Hematopoietic multipotent progenitor cell treated with erythropoietin and hydrocortisone succinate and interleukin-3 and kit ligand, for 17 days (in vitro differentiated cells): ENCODE results near the gene CSRP3.

Source experiments
- DNase-seq: peaks from one replicate; pipeline ENCODE4 v3.0.0-alpha.2; 2015; ENCODE audit warnings: low spot score

The CSRP3 gene

GRCh38 chr11:19225123-19225522 is 23.3 kb upstream of the CSRP3 start:
- no peak for DNase-seq

DNA sequence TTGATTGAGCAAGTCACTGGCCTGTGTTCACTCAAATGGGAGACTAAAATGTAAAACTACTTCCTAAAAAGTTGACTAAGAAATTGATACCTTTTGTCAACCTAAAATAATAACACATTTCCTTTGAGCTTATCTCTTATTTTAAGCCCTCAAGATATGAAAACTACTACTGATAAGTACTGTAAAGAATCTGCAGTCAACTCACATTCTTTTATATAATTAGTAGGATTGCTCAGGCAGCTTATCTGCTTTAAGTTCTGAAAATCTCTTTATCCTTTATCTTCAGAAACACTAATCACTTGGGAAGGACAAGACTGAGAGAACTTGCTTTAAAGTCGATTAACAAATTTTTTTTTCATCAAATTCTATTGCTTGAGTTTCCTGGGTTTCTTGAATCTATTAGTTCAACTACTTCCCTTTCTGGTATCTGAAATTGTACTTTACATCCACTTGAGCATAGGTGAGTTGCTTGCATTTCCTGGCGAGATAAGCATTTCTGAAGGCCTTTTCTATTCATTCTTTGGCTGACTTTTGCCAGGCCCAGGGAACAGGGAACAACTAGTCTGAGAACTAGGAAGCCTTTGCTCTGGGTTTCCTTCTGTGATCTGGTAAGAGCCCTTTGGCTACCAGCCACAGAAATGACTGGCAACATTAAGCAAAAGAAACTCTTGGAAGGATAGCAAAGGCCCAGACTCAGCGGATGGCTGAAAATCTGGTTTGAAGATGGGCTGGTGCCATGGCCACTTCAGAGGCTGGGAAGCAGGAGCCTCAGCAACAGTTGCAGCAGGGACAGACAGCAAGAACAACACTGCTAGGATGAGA is 19.3 kb upstream of the CSRP3 start:
- no peak for DNase-seq

DNA sequence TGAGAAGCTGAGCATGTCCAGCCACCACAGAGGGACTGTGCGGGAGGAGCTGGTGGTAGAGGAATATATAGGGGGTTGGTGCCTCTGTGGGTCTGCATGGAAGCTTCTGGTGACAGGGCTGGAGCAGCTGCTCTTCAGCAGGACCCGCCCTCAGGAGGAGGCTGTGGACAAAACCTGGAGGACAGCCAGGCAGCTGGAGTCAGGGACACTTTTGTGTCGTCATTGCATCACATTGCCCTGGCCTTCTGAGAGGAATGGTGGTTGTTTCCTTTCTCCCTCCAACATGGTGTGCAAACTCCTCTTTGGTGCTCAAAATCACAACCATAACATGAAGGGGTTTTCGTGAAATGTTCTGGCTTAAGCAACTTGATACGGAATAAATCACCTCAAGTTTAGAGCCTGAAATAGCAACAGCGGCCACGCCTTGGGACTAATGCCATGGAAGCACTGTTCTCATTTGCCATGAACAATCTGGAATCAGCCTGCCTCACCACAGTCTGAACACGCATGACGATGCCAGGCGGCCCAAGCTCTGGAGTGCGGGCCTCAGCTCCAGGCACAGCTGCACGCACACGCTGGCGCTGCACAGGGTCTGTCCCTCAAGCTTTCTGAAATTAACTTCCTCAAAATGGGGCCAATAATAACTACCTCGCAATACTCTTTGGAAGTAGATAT is 17.1 kb upstream of the CSRP3 start:
- no peak for DNase-seq

DNA sequence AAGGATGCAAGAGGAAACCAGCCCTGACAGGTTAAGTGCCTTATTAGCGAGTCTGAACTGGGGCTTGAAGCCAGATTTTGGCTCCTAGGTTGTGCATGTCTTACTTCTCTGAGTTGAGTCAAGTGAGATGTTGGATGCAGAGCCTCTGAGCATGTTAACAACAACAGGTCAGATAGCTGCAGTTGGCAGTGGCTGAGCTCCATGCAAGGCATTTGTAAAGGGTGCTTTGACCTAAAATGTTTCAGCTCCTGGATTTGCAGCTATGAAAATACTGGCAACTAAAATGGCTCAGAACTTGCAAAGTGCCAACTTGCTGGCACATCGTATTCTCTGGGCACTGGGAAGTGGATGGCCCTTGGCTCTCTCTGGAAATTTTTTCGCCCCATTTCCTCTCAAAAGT is 16.4 kb upstream of the CSRP3 start:
- DNase-seq: no peak

GRCh38 chr11:19216709-19217374 is 15.1 kb upstream of the CSRP3 start:
- no peak for DNase-seq

DNA sequence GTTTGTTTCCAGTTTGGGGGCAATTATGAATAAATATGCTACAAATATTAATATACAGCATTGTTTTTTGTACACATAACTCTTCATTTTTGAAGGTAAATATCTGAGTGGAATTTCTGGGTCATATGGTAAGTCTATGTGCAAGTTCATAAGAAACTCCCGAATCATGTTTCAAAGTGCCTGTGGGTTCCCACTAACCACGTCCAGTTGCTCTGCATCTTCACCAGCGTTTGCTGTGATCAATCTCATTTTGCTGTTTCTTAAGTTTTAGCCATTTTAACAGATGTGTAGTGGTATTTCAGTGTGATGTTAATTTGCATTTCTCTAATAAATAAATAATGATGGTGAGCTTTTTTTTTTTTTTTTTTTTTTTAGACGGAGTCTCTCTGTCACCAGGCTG is 14.2 kb upstream of the CSRP3 start:
- no peak for DNase-seq

DNA sequence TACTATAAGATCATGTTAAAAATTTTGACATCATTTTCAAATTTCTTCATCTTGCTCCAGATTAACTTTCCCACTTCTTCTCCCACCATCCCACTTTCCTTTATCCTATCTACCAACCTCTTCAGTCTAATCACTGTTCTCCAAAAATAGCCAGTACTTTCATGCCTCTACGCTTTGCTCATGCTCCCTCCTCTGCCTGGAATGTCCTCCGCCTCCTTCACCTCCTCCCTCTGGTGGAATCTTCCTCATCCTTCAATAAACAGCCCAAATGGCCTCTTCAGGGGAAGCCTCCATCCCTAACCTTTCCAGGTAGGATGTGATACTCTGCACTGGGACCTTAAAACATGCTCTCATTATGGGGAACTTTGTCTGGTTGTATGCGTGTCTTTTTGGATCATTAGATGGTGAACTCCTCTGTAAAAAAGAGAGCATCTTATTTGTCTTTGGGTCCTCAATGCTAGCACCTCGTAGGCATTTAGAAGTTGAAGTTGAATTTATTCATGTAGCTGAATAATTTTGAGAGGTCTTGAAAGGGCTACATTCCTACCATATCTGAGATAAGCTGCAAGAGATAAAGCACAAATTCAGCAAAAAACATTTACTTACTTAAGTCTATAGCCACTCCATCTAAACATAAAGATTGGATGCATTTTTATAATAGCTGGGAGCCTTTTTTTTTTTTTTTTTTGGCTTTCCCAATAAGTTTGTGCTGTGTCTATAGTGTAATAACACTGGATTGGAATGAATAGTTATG is 8.0 kb upstream of the CSRP3 start:
- no peak for DNase-seq

DNA sequence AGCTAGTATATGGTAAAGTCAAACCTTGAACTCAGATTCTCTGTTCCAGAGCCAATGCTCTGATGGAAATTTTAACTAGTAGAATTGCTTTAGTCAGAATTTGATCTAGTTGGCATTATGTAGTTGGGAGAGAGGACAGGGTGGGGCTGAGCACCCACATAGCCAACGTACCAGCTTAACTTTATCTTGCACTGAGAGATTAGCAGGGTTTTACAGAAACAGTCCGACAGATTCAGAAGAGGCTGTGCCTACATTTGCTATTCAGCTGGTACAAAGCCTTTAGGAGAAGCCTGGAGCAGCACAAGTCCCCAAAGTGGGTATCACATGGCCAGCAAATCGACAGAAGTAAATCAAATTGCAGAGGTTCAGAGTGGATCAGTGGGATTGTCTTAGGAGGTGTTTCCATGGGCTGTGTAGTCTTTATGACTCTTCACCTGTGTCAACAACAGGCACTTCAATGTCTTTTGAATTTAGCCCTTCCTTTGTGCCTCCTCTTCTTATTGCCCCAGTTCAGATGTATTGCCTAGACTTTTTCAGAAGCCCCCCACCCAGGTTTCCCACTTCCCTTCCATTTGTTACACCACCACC is 7.3 kb upstream of the CSRP3 start:
- DNase-seq: no peak

GRCh38 chr11:19208181-19208580 is 6.4 kb upstream of the CSRP3 start:
- DNase-seq: no peak

- no peak for DNase-seq
These were observed 3.1 kb upstream of the CSRP3 start for GRCh38 chr11:19204836-19205235.

DNA sequence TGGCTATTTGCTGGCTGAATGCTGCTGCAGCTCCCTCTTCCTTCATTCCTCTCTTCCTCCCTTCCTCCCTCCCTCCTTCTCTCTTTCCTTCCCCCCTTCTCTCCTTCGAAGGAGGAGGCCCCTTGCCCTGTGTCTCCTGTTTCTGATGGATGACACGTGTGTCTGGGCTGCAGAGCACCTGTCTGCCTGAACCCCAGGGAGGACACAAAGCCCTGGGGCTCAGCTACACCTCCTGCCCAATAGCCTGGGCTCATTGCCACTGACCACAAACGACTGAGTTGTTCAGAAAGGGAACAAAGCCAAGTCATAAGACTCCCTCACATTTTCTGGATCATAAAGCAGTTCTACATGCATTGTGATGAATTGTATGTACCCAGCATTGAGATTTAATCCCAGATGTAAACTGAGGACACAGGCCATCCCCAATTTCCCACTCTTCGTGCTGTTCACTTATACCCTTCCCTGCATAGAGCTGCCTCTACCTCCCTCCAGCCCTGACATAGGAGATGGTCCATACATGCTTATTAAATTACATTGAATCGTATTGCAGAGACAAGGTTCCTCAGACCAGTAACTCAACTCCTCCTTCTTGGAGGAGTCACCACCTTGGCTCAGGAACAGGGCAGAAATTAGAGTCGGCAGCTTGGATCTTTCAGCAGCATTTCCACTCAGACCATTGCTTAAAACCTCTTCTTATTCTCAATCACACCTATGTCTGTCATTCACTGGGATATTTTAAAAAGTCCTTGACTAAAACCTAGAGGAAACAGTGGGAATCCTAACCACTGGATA is 1.2 kb downstream of the CSRP3 start:
- DNase-seq: no peak

DNA sequence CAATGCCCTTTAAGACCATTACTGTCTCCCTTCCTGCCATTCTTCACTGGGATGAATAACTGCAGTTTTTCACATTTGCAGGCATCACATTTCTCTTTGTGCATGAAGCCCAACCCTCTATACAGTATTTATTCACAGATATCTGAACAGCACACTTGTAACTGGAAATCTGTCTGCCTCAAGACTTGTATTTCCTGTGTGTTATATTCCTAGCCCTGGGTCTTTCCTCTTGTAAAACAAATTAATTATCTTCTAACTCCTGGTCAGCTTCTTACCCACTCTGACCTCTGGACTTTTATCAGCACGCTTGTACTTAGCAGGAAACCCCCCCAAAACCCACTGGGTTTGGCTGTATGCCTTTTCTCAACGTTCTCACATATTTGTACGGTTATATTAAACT is 2.0 kb downstream of the CSRP3 start:
- no peak for DNase-seq

DNA sequence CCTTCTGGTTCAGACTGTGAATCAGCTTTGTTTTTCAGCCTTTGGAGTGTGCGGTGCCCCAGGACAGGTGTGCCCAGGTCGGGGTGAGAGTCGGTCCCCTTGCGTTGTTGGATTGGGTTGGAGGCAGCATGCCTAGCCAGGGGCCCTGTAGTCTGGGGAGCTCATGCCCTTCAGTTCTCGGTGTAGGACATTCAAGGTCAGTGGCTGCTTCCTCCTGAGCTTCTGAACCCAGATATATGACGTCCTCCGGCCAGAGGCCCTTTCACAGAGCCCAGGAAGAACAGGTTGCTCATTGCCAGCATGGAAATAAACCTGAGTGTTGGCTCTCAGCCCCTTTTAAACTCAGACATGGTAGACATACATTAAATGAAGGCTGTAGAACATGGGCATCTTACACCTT is 2.7 kb downstream of the CSRP3 start:
- DNase-seq: no peak

DNA sequence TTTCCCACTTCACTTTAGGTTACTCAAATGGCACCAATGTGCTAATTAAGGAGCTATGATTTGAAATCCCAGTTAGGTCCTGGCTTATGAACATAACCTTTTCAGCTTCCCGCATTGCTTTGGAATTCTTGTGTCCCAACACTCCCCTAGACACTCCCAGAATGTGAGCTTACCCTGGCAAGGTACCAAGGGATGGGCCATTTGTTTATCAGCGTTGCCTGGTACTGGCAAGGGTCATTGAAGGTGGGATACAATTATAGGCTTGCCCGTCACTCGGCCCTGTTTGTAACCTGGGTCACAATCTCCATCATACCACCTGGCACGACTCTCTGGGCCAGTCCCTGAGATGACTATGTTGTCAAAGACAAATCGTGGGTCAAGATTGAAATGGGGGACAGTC is 5.4 kb downstream of the CSRP3 start:
- DNase-seq: no peak

- no peak for DNase-seq
These were observed 7.0 kb downstream of the CSRP3 start for GRCh38 chr11:19194620-19195308.

DNA sequence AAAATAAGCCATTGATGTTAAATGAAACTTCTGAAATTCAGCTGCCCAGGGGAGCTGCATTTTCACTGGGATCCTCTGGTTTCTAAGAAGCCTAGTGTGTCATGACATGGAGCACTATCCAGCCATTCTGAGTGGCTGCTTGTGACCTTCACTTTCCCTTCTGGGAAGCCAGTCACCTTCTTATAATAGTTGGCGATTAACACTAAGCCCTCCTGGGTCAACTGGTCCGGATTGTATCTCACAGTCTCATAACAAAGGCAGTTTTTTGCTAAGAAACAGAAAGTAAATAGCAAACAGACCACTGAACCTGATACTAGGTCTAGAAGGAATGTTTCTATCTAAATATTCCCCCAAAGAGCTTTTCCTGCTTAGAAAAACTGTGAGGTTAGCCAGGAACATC is 7.9 kb downstream of the CSRP3 start:
- DNase-seq: no peak

GRCh38 chr11:19191530-19192169 is 10.1 kb downstream of the CSRP3 start:
- DNase-seq: no peak

- DNase-seq: no peak
These were observed 13.9 kb downstream of the CSRP3 start for GRCh38 chr11:19187833-19188258.

GRCh38 chr11:19187114-19187832 is 14.5 kb downstream of the CSRP3 start:
- no peak for DNase-seq
